GM23338 (cell line): ENCODE measurements around the gene PSMD2.

ENCODE experiments used
- EZH2 ChIP-seq: fragments of 200-600 bp; sonication (generic); IDR thresholded peaks from one replicate; pipeline ENCODE4 v1.8.0; 2017; ENCODE audit warnings: antibody characterized with exemption, mild to moderate bottlenecking, low read depth; ENCODE audit not compliant: unreplicated experiment
- EZH2phosphoT487 ChIP-seq: fragments of 200-600 bp; sonication (generic); IDR thresholded peaks from one replicate; pipeline ENCODE4 v1.8.1; 2018; ENCODE audit warnings: antibody characterized with exemption; ENCODE audit not compliant: unreplicated experiment
- POLR2AphosphoS5 ChIP-seq: IDR thresholded peaks from 2 replicates; pipeline ENCODE4 v1.6.1; 2016; ENCODE audit warnings: antibody characterized with exemption, low read depth
- ZNF331 ChIP-seq: fragments of 250-450 bp; sonication (Bioruptor Pico); IDR thresholded peaks from 2 replicates; pipeline ENCODE4 v1.5.0; 2020; ENCODE audit warnings: low read depth, mild to moderate bottlenecking, moderate library complexity
- TF ChIP-seq, protein P1 (sequence below), 2 experiments: fragments of 200-600 bp in 1 of 2; sonication (generic) in 1 of 2; conservative IDR thresholded peaks; 2 replicates each; pipeline versions ENCODE4 v1.5.1 to v1.6.1; 2016 to 2017; ENCODE audit warnings: antibody characterized with exemption in 2 of 2, low read depth in 2 of 2, mild to moderate bottlenecking in 2 of 2, moderate library complexity in 1 of 2
- TF ChIP-seq, protein P2 (sequence below): IDR thresholded peaks from one replicate; pipeline ENCODE4 v1.6.1; 2018; ENCODE audit warnings: antibody characterized with exemption; ENCODE audit not compliant: unreplicated experiment
- TF ChIP-seq, protein P3 (sequence below): IDR thresholded peaks from 2 replicates; pipeline ENCODE4 v1.6.1; 2016; ENCODE audit warnings: antibody characterized with exemption

- TF ChIP-seq, protein P1, sequence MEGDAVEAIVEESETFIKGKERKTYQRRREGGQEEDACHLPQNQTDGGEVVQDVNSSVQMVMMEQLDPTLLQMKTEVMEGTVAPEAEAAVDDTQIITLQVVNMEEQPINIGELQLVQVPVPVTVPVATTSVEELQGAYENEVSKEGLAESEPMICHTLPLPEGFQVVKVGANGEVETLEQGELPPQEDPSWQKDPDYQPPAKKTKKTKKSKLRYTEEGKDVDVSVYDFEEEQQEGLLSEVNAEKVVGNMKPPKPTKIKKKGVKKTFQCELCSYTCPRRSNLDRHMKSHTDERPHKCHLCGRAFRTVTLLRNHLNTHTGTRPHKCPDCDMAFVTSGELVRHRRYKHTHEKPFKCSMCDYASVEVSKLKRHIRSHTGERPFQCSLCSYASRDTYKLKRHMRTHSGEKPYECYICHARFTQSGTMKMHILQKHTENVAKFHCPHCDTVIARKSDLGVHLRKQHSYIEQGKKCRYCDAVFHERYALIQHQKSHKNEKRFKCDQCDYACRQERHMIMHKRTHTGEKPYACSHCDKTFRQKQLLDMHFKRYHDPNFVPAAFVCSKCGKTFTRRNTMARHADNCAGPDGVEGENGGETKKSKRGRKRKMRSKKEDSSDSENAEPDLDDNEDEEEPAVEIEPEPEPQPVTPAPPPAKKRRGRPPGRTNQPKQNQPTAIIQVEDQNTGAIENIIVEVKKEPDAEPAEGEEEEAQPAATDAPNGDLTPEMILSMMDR (conservative IDR thresholded peaks at IDR 0.05; ENCODE audit: low read depth in 2 of 2) = no peak
- TF ChIP-seq, protein P2, sequence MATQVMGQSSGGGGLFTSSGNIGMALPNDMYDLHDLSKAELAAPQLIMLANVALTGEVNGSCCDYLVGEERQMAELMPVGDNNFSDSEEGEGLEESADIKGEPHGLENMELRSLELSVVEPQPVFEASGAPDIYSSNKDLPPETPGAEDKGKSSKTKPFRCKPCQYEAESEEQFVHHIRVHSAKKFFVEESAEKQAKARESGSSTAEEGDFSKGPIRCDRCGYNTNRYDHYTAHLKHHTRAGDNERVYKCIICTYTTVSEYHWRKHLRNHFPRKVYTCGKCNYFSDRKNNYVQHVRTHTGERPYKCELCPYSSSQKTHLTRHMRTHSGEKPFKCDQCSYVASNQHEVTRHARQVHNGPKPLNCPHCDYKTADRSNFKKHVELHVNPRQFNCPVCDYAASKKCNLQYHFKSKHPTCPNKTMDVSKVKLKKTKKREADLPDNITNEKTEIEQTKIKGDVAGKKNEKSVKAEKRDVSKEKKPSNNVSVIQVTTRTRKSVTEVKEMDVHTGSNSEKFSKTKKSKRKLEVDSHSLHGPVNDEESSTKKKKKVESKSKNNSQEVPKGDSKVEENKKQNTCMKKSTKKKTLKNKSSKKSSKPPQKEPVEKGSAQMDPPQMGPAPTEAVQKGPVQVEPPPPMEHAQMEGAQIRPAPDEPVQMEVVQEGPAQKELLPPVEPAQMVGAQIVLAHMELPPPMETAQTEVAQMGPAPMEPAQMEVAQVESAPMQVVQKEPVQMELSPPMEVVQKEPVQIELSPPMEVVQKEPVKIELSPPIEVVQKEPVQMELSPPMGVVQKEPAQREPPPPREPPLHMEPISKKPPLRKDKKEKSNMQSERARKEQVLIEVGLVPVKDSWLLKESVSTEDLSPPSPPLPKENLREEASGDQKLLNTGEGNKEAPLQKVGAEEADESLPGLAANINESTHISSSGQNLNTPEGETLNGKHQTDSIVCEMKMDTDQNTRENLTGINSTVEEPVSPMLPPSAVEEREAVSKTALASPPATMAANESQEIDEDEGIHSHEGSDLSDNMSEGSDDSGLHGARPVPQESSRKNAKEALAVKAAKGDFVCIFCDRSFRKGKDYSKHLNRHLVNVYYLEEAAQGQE = no peak
- TF ChIP-seq EZH2phosphoT487 (no peak), POLR2AphosphoS5 (no peak), EZH2 (no peak), ZNF331 (CRISPR knock-in tag) (no peak)
- TF ChIP-seq, protein P3, sequence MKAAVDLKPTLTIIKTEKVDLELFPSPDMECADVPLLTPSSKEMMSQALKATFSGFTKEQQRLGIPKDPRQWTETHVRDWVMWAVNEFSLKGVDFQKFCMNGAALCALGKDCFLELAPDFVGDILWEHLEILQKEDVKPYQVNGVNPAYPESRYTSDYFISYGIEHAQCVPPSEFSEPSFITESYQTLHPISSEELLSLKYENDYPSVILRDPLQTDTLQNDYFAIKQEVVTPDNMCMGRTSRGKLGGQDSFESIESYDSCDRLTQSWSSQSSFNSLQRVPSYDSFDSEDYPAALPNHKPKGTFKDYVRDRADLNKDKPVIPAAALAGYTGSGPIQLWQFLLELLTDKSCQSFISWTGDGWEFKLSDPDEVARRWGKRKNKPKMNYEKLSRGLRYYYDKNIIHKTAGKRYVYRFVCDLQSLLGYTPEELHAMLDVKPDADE = no peak
Measured at GRCh38 chr3:184347321-184348056, 48.4 kb downstream of the PSMD2 start.
